ENCODE data around the gene RTN4R.

DNA sequence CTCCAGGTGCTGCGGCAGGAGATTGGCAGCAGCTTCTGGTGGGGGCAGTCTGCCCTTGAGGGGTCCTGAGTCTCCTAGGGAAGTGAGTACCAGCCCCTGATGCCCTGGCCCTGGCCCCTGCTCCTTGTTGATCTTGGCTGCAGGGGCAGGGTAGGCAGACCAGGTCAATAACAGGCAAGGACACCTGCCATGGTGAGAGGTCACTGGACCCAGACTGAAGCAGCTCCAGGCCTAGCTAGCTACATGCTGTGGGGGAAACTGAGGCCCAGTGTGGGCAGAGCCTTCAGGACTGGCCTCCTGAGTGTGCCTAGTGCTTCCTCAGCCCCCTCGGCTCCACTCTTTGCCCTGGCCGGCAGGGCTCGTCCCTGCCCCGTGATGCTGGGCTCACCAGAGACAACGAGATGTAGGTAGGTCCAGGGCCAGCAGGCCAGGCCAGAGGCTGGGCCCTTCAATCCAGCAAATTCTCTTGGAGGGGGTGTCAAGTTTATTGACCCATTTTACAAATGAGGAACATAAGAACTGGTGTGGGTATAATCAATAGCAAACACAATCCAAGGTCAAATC, 20.4 kb downstream of the RTN4R start:
- TF ChIP-seq, protein P1, sequence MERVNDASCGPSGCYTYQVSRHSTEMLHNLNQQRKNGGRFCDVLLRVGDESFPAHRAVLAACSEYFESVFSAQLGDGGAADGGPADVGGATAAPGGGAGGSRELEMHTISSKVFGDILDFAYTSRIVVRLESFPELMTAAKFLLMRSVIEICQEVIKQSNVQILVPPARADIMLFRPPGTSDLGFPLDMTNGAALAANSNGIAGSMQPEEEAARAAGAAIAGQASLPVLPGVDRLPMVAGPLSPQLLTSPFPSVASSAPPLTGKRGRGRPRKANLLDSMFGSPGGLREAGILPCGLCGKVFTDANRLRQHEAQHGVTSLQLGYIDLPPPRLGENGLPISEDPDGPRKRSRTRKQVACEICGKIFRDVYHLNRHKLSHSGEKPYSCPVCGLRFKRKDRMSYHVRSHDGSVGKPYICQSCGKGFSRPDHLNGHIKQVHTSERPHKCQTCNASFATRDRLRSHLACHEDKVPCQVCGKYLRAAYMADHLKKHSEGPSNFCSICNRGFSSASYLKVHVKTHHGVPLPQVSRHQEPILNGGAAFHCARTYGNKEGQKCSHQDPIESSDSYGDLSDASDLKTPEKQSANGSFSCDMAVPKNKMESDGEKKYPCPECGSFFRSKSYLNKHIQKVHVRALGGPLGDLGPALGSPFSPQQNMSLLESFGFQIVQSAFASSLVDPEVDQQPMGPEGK (CRISPR knock-in tag; IDR thresholded peaks at IDR 0.05), result no peak
- TF ChIP-seq EZH2 (conservative IDR thresholded peaks at IDR 0.05; ENCODE audit: low read depth, low read length) (no peak), ZNF331 (CRISPR knock-in tag; IDR thresholded peaks at IDR 0.05) (no peak), ELF1 (CRISPR knock-in tag; IDR thresholded peaks at IDR 0.05) (no peak), SIN3A (IDR thresholded peaks at IDR 0.05; ENCODE audit: borderline replicate concordance, low read depth, low read length) (no peak), ZNF256 (CRISPR knock-in tag; conservative IDR thresholded peaks at IDR 0.05) (no peak), ARNT (IDR thresholded peaks at IDR 0.05) (no peak)

All from HepG2 (cell line).